ENCODE data around the gene SENP3.

SENP3 gene

GRCh38 chr17:7548585-7549400 lies 12.9 kb upstream of the SENP3 start, which contains the start of gene TNFSF12:
TSS of gene TNFSF12 (plus strand) at chr17:7549058. CDS start at chr17:7549154, 96 bp downstream.
- no peak for TF ChIP-seq GATA2 (IDR thresholded peaks at IDR 0.05; ENCODE audit: low read depth, low read length)
- no peak for TF ChIP-seq GATA3 (IDR thresholded peaks at IDR 0.05; ENCODE audit: low read depth, low read length)

- no peak for TF ChIP-seq GATA2 (IDR thresholded peaks at IDR 0.05; ENCODE audit: low read depth, low read length)
These were observed 12.2 kb upstream of the SENP3 start for GRCh38 chr17:7549401-7550055.

- no peak for TF ChIP-seq GATA2 (IDR thresholded peaks at IDR 0.05; ENCODE audit: low read depth, low read length)
- no peak for TF ChIP-seq GATA3 (IDR thresholded peaks at IDR 0.05; ENCODE audit: low read depth, low read length)
These were observed 11.4 kb upstream of the SENP3 start for GRCh38 chr17:7550344-7550743.

- TF ChIP-seq GATA2 (IDR thresholded peaks at IDR 0.05; ENCODE audit: low read depth, low read length) (no peak), GATA3 (IDR thresholded peaks at IDR 0.05; ENCODE audit: low read depth, low read length) (no peak)
These were observed 10.3 kb upstream of the SENP3 start for GRCh38 chr17:7551396-7551795.

GRCh38 chr17:7552621-7553051 lies 9.1 kb upstream of the SENP3 start:
- TF ChIP-seq GATA3 (IDR thresholded peaks at IDR 0.05; ENCODE audit: low read depth, low read length) = no peak
- TF ChIP-seq GATA2 (IDR thresholded peaks at IDR 0.05; ENCODE audit: low read depth, low read length) = no peak

- no peak for TF ChIP-seq GATA2 (IDR thresholded peaks at IDR 0.05; ENCODE audit: low read depth, low read length)
- no peak for TF ChIP-seq GATA3 (IDR thresholded peaks at IDR 0.05; ENCODE audit: low read depth, low read length)
These were observed 8.4 kb upstream of the SENP3 start for GRCh38 chr17:7553356-7553755.

GRCh38 chr17:7555320-7555948 lies 6.3 kb upstream of the SENP3 start:
- TF ChIP-seq GATA2 (IDR thresholded peaks at IDR 0.05; ENCODE audit: low read depth, low read length) (no peak), GATA3 (IDR thresholded peaks at IDR 0.05; ENCODE audit: low read depth, low read length) (no peak)

GRCh38 chr17:7556627-7557026 lies 5.1 kb upstream of the SENP3 start:
- TF ChIP-seq GATA2 (IDR thresholded peaks at IDR 0.05; ENCODE audit: low read depth, low read length) (no peak), GATA3 (IDR thresholded peaks at IDR 0.05; ENCODE audit: low read depth, low read length) (no peak)

GRCh38 chr17:7557147-7557764 lies 4.5 kb upstream of the SENP3 start:
- TF ChIP-seq GATA3 (IDR thresholded peaks at IDR 0.05; ENCODE audit: low read depth, low read length) (no peak), GATA2 (IDR thresholded peaks at IDR 0.05; ENCODE audit: low read depth, low read length) (no peak)

GRCh38 chr17:7557775-7558543 lies 3.8 kb upstream of the SENP3 start:
- TF ChIP-seq GATA3 (IDR thresholded peaks at IDR 0.05; ENCODE audit: low read depth, low read length) (no peak), GATA2 (IDR thresholded peaks at IDR 0.05; ENCODE audit: low read depth, low read length) (no peak)

GRCh38 chr17:7558544-7559319 lies 3.0 kb upstream of the SENP3 start, which contains the start of gene TNFSF13:
TSS of gene TNFSF13 (plus strand) at chr17:7558750. CDS start at chr17:7559040, 290 bp downstream.
- TF ChIP-seq GATA2 (IDR thresholded peaks at IDR 0.05; ENCODE audit: low read depth, low read length) = no peak
- TF ChIP-seq GATA3 (IDR thresholded peaks at IDR 0.05; ENCODE audit: low read depth, low read length) = no peak

GRCh38 chr17:7559320-7560171 lies 2.2 kb upstream of the SENP3 start:
- no peak for TF ChIP-seq GATA3 (IDR thresholded peaks at IDR 0.05; ENCODE audit: low read depth, low read length)
- TF ChIP-seq GATA2 (IDR thresholded peaks at IDR 0.05; ENCODE audit: low read depth, low read length) = no peak
